Urinary bladder (tissue), 4 donors: ENCODE measurements around the gene KRTAP3-1. TPM values are rescaled to one million over a fixed set of nuclear protein-coding genes. Genes with fewer than 3 reads are reported as not detected.

Experiments
- DNase-seq: peaks from one replicate; pipeline ENCODE4 v3.0.0-alpha.2; 2015; ENCODE audit errors: extremely low spot score
- H3K27ac ChIP-seq: one replicate; pipeline ENCODE4 v1.5.1; 2013; ENCODE audit warnings: low read depth, mild to moderate bottlenecking, moderate library complexity
- H3K36me3 ChIP-seq: one replicate; pipeline ENCODE4 v1.6.1; 2013; ENCODE audit warnings: mild to moderate bottlenecking, moderate library complexity; ENCODE audit not compliant: insufficient read depth
- H3K4me1 ChIP-seq: one replicate; pipeline ENCODE4 v1.6.1; 2013; ENCODE audit warnings: mild to moderate bottlenecking, moderate library complexity; ENCODE audit not compliant: insufficient read depth
- H3K4me3 ChIP-seq: one replicate; pipeline ENCODE4 v1.5.1; 2013; ENCODE audit warnings: low read depth, low read length
- WGBS: extraction: QIAGEN DNeasy Blood & Tissue Kit; methylation state at CpG from one replicate; pipeline ENCODE4 v1.1.7; 2013; 5-methylcytosine and 5-hydroxymethylcytosine counted together
- polyA plus RNA-seq: library from polyadenylated mRNA; stranded (reverse); fragments of 200-250 nt; gene quantifications from one replicate; pipeline ENCODE4 v1.2.3, GENCODE V29; 2013
- total RNA-seq: library from RNA; depleted of rRNA; stranded (reverse); fragments of >200 nt; gene quantifications from one replicate; pipeline ENCODE4 v1.2.3, GENCODE V29; 2014
- donor health status: healthy with polysubstance abuse.
- donor health status: healthy.

Gene KRTAP3-1
- total and polyA plus RNA-seq, 2 donors = not detected

DNA sequence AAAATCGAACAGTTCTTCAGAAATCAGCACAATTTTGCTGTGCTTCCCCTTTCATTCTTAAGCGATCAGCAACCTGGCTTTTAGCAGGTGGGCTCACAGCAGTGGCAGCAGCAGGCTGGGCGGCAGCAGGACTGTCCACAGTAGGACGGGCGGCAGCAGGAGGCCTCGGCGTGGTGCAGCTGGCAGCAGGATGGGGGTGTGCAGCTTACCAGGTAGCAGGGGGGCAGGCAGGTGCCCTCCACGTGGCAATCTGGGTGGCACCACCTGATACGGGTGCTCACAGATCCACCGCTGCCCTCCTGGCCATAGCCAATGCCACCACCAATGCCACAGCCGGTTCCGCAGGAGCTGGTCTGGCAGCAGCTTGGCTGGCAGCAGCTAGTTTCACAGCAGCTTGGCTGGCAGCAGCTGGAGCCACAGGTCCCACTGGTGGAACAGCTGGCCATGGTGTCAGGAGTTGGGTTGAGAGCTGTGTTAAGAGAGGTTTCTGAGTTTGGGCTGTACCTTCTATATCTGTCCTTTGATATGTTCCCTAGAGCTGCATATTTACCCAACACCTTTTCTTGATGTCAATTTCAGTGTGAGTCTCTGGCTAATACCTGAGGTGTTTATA lies 20.8 kb upstream of the KRTAP3-1 start, which contains the start of gene KRTAP1-4:
Gene KRTAP1-4 (minus strand): TSS at position 563 of the 613 bp plus-strand sequence. CDS start 117 bp downstream, at position 446.
- Histone ChIP-seq H3K36me3 (no peaks in the 10 kb centered on the region), H3K4me3 (no peak within 1 kb of the TSS), H3K4me1 (no peaks in the 10 kb centered on the region), H3K27ac (no peak within 1 kb of the TSS)
- DNase-seq = no peak
- 90% methylated on average over 12 of the region's 12 CpGs for WGBS

- no peak for DNase-seq
- Histone ChIP-seq H3K36me3 (no peaks in the 10 kb centered on the region), H3K4me1 (no peaks in the 10 kb centered on the region), H3K27ac (no peak within 1 kb of the TSS), H3K4me3 (no peak within 1 kb of the TSS)
- 67% methylated on average over 9 of the region's 9 CpGs for WGBS
These were observed 18.0 kb upstream of the KRTAP3-1 start, which contains the start of gene KRTAP1-5 for GRCh38 chr17:41026715-41027471. Gene KRTAP1-5 (minus strand): TSS chr17:41027208. CDS start chr17:41027155, 53 bp downstream.

GRCh38 chr17:41024697-41025096 lies 15.8 kb upstream of the KRTAP3-1 start:
- no peaks in the 10 kb centered on the region for H3K36me3 ChIP-seq
- no peak overlapping the region for H3K27ac ChIP-seq
- no peak overlapping the region for H3K4me3 ChIP-seq
- DNase-seq = no peak
- H3K4me1 ChIP-seq = no peaks in the 10 kb centered on the region
- 68% methylated on average over 3 of the region's 3 CpGs for WGBS

GRCh38 chr17:41020336-41020735 lies 11.4 kb upstream of the KRTAP3-1 start:
- H3K4me1 ChIP-seq = no peaks in the 10 kb centered on the region
- no peaks in the 10 kb centered on the region for H3K36me3 ChIP-seq
- no peak overlapping the region for H3K4me3 ChIP-seq
- H3K27ac ChIP-seq = no peak overlapping the region
- no peak for DNase-seq

DNA sequence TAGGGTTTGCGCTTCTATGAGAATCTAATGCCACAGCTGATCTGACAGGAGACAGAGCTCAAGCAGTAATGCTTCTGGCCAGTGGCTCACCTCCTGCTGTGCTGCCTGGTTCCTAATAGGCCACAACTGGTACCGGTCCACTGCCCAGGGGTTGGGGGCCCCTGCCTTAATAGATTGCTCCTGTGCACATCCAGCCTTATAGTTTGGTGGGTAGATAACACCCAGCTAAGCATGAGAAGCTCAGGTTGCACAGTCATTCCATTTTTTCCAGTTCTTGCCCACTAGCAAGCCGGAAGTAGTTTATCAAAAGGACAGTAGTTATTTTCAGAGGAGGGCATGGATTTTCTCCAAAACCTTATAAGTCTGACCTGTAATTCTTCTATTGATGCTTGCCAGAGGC lies 10.5 kb upstream of the KRTAP3-1 start:
- Histone ChIP-seq H3K27ac (no peak overlapping the region), H3K4me1 (no peaks in the 10 kb centered on the region), H3K36me3 (no peaks in the 10 kb centered on the region), H3K4me3 (no peak overlapping the region)
- 93% methylated on average over 3 of the region's 3 CpGs for WGBS
- DNase-seq = no peak

DNA sequence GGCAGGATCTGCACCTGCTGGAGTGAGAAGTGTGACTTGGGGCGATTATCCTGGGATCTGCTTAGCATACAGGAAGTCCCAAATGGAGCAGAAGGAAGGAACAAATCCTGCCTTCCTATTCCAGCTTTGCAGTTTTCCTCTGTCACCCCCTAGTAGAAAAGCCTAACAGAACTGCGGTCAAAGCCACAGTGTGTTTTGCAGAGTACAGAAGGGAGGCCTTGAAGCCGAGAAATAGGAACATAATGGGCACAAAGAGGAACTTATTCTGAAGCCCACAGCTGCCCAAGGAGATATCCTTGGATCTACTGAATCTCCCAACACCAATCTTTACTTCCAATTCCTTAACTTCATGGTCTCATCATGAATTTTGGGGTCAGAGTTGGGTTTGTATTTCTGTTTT lies 9.6 kb upstream of the KRTAP3-1 start:
- Histone ChIP-seq H3K4me1 (no peaks in the 10 kb centered on the region), H3K4me3 (no peak overlapping the region), H3K36me3 (no peaks in the 10 kb centered on the region), H3K27ac (no peak overlapping the region)
- 84% methylated on average over 3 of the region's 3 CpGs for WGBS
- DNase-seq = no peak

- H3K27ac ChIP-seq = no peak overlapping the region
- WGBS = 84% methylated on average over 13 of the region's 13 CpGs
- no peaks in the 10 kb centered on the region for H3K36me3 ChIP-seq
- H3K4me3 ChIP-seq = no peak overlapping the region
- DNase-seq = no peak
- no peaks in the 10 kb centered on the region for H3K4me1 ChIP-seq
These were observed 7.8 kb upstream of the KRTAP3-1 start for GRCh38 chr17:41016578-41017215.

GRCh38 chr17:41015454-41015853 lies 6.5 kb upstream of the KRTAP3-1 start:
- H3K4me1 ChIP-seq = no peaks in the 10 kb centered on the region
- no peak overlapping the region for H3K4me3 ChIP-seq
- no peak for DNase-seq
- WGBS = 57% methylated on average over 7 of the region's 7 CpGs
- no peaks in the 10 kb centered on the region for H3K36me3 ChIP-seq
- no peak overlapping the region for H3K27ac ChIP-seq

- DNase-seq = no peak
- Histone ChIP-seq H3K4me1 (no peaks in the 10 kb centered on the region), H3K36me3 (no peaks in the 10 kb centered on the region), H3K4me3 (no peak overlapping the region), H3K27ac (no peak overlapping the region)
- WGBS = 29% methylated on average over 1 of the region's 1 CpG
These were observed 4.7 kb upstream of the KRTAP3-1 start for GRCh38 chr17:41013606-41014005.

DNA sequence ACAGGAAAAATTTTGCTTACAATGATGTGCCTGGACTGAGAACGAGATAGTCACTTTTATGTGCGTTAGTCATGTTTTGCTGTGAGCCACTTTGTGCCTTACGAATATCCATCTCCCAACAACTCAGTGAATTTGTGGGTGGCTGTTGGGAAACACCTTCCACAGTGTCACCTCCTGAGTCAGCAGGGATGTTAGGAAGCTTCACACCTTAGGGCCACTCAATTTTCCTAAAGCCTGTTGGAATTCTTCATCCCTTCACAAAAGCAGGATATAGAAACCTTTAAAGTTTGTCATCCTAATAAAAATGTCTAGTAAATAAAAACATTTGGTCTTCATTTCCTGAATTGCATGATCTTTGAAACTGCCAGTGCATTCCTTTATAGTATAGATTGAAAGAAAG lies 4.3 kb upstream of the KRTAP3-1 start:
- 44% methylated on average over 3 of the region's 3 CpGs for WGBS
- no peak overlapping the region for H3K27ac ChIP-seq

GRCh38 chr17:41012326-41013120 lies 3.6 kb upstream of the KRTAP3-1 start:
- WGBS = 71% methylated on average over 6 of the region's 6 CpGs
- Histone ChIP-seq H3K4me1 (no peaks in the 10 kb centered on the region), H3K27ac (no peak overlapping the region), H3K4me3 (no peak overlapping the region), H3K36me3 (no peaks in the 10 kb centered on the region)
- no peak for DNase-seq

More for the DNA sequence above, 4.3 kb upstream of the KRTAP3-1 start:
- Histone ChIP-seq H3K36me3 (no peaks in the 10 kb centered on the region), H3K4me3 (no peak overlapping the region), H3K4me1 (no peaks in the 10 kb centered on the region)
- DNase-seq = no peak

DNA sequence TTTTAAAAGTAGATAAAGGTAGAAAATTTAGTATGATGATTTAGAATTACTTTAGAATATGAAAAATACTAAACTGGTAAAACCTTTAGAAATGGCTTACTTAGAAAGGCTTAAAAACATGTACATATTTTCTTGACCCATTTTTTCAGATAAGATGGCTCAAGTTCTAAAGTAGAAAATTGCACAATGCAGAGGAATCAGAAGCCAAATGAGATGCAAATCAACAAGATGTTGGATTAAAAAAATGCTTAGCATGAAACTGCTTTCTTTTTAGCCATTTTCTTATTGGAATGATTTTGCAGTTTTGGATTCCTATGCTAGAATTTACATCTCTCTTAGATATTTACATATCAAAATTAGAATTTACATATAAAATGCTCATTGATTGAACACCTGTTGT lies 1.5 kb upstream of the KRTAP3-1 start:
- DNase-seq = no peak

DNA sequence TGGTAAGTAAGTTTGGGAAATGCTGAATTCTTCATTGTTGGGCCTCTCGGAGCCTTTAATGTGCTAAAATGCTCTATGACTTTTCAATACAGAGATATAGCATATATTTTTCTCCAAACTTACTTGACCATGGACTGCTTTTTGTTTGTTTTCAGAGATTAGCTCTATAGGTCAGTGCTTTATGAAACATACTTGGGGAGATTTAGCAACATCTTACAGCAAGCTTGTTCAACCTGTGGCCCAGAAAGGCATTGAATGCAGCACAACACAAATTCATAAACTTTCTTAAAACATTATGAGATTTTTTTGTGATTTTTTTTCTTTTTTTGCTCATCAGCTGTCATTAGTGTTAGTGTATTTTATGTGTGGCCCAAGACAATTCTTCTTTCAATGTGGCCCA lies 1.0 kb upstream of the KRTAP3-1 start:
- 82% methylated on average over 1 of the region's 1 CpG for WGBS
- Histone ChIP-seq H3K4me3 (no peak overlapping the region), H3K4me1 (no peaks in the 10 kb centered on the region), H3K27ac (no peak overlapping the region), H3K36me3 (no peaks in the 10 kb centered on the region)
- no peak for DNase-seq

More for the DNA sequence above, 1.5 kb upstream of the KRTAP3-1 start:
- no peaks in the 10 kb centered on the region for H3K36me3 ChIP-seq
- H3K4me3 ChIP-seq = no peak overlapping the region
- no peaks in the 10 kb centered on the region for H3K4me1 ChIP-seq
- H3K27ac ChIP-seq = no peak overlapping the region
